CD4-positive, alpha-beta memory T cell (primary cell): ENCODE data around the gene CES2. TPM values are rescaled to one million over a fixed set of nuclear protein-coding genes. Genes with fewer than 3 reads are reported as not detected.

Source experiments
- CTCF ChIA-PET: fragments of 350-600 bp; sonication (Branson Sonifier 250); formaldehyde crosslinking; loops from one replicate; lab custom pipeline; 2021; ENCODE audit warnings: inconsistent platforms; ENCODE audit not compliant: partially characterized antibody; lab: Charles Lee
- POLR2A ChIA-PET: fragments of 350-600 bp; sonication (Branson Sonifier 250); formaldehyde crosslinking; loops from one replicate; lab custom pipeline; 2021; ENCODE audit not compliant: partially characterized antibody; lab: Charles Lee
- DNase-seq, 5 donors: peaks; one replicate each; pipeline versions ENCODE4 v3.0.0 to v3.0.0-alpha.2; 2020 to 2022; ENCODE audit warnings: mixed read lengths in 1 of 5
- H3K27ac ChIP-seq: one replicate; pipeline ENCODE4 v1.7.0; 2013; ENCODE audit warnings: low read depth, low read length
- H3K27me3 ChIP-seq: 2 replicates; pipeline ENCODE4 v1.7.0; 2013; ENCODE audit warnings: mild to moderate bottlenecking, low read length, moderate library complexity; ENCODE audit not compliant: insufficient read depth
- H3K36me3 ChIP-seq: 2 replicates; pipeline ENCODE4 v1.7.0; 2013; ENCODE audit warnings: mild to moderate bottlenecking, low read length, moderate library complexity; ENCODE audit not compliant: insufficient read depth
- H3K4me1 ChIP-seq: 2 replicates; pipeline ENCODE4 v1.7.0; 2013; ENCODE audit warnings: mild to moderate bottlenecking, low read length, moderate library complexity; ENCODE audit not compliant: insufficient read depth
- H3K4me3 ChIP-seq, 2 donors: one replicate each; pipeline ENCODE4 v1.7.0; 2013; ENCODE audit warnings: low read length in 2 of 2, mild to moderate bottlenecking in 1 of 2
- H3K9me3 ChIP-seq, 2 donors: one replicate each; pipeline ENCODE4 v1.7.0; 2013; ENCODE audit warnings: low read length in 2 of 2, control low read depth in 1 of 2; ENCODE audit not compliant: control insufficient read depth in 1 of 2
- H3K27ac Mint-ChIP-seq, 7 donors: one replicate each; pipeline ENCODE4 v1.8.0; 2020 to 2021; ENCODE audit warnings: mixed read lengths in 7 of 7, mild to moderate bottlenecking in 6 of 7, inconsistent platforms in 3 of 7, moderate library complexity in 3 of 7
- H3K27me3 Mint-ChIP-seq, 2 donors: one replicate each; pipeline ENCODE4 v1.8.0; 2020 to 2021; ENCODE audit warnings: mixed read lengths in 2 of 2
- H3K36me3 Mint-ChIP-seq, 2 donors: one replicate each; pipeline ENCODE4 v1.8.0; 2020 to 2021; ENCODE audit warnings: mixed read lengths in 2 of 2, inconsistent platforms in 1 of 2, mild to moderate bottlenecking in 1 of 2
- H3K4me1 Mint-ChIP-seq, 4 donors: one replicate each; pipeline ENCODE4 v1.8.0; 2020 to 2021; ENCODE audit warnings: mixed read lengths in 4 of 4, mild to moderate bottlenecking in 1 of 4
- H3K4me3 Mint-ChIP-seq, 8 donors: one replicate each; pipeline ENCODE4 v1.8.0; 2020 to 2021; ENCODE audit warnings: mixed read lengths in 8 of 8, mild to moderate bottlenecking in 7 of 8, moderate library complexity in 6 of 8, inconsistent platforms in 3 of 8
- H3K9me3 Mint-ChIP-seq, 8 donors: one replicate each; pipeline ENCODE4 v1.8.0; 2020 to 2021; ENCODE audit warnings: mixed read lengths in 8 of 8, mild to moderate bottlenecking in 5 of 8, inconsistent platforms in 3 of 8, moderate library complexity in 1 of 8
- intact Hi-C: fragments of 100-400 bp; cut with micrococcal nuclease; formaldehyde crosslinking; loops from one replicate; pipeline ENCODE4 v1.15.1; 2023
- polyA plus RNA-seq, 2 donors: library from polyadenylated mRNA; unstranded; fragments of 300-500 nt; fragmentation: Illumina TruSeq; gene quantifications; one replicate each; pipeline ENCODE4 v1.2.3, GENCODE V29; 2021
- total RNA-seq, 2 experiments: library from RNA; stranded (reverse); gene quantifications; one replicate each; pipeline ENCODE4 v1.2.3, GENCODE V29; 2021

Gene CES2
- total and polyA plus RNA-seq, 4 experiments from 2014 or later: 25.4 to 51.0 (median 38.5) TPM

- peak overlapping the region in 1 of 8 donors; percentile 26 for H3K4me3 Mint-ChIP-seq
- no peak for DNase-seq
- no peaks in the 10 kb centered on the region for H3K36me3 Mint-ChIP-seq
- H3K4me3 ChIP-seq: no peak overlapping the region
- H3K4me1 ChIP-seq: peaks cover 6% of the 10 kb centered on the region
- H3K27me3 Mint-ChIP-seq: peaks cover 0 to 3% of the 10 kb centered on the region in 2 donors
- no peaks in the 10 kb centered on the region for H3K27me3 ChIP-seq
- no peaks in the 10 kb centered on the region for H3K36me3 ChIP-seq
- no peaks in the 10 kb centered on the region for H3K9me3 Mint-ChIP-seq
- no peak overlapping the region for H3K27ac ChIP-seq
- CTCF ChIA-PET: interaction anchor here (0.7 to 5.9 kb wide), 10 partner anchors 8 to 440 kb away, joined by 3 to 50 read pairs (median 4); partner anchors contain the start of gene B3GNT9
- H3K9me3 ChIP-seq: no peaks in the 10 kb centered on the region
- H3K4me1 Mint-ChIP-seq: peaks cover 6 to 15% (median 11%) of the 10 kb centered on the region in 4 donors
- POLR2A ChIA-PET: interaction anchor here (1.0 to 1.4 kb wide), 2 partner anchors 174 to 179 kb away, joined by 3 read pairs; partner anchors contain the start of gene B3GNT9
- H3K27ac Mint-ChIP-seq: no peak overlapping the region
- intact Hi-C loops: loop anchor here (1.0 to 5.0 kb wide), 6 partner anchors 22 to 440 kb away; partner anchors contain the start of gene ZDHHC1
These were observed 41.4 kb downstream of the CES2 start for GRCh38 chr16:66976746-66977145.

- peaks cover 14% of the 10 kb centered on the region for H3K4me1 ChIP-seq
- no peaks in the 10 kb centered on the region for H3K9me3 ChIP-seq
- peak; percentile 80 to 83 (median 81) for DNase-seq
- POLR2A ChIA-PET: interaction anchor here (1.5 to 2.1 kb wide), 2 partner anchors 177 to 207 kb away, joined by 5 to 7 read pairs; no protein-coding TSS in a partner anchor
- Mint-ChIP-seq H3K9me3 (no peaks in the 10 kb centered on the region), H3K27me3 (peaks cover 0 to 3% of the 10 kb centered on the region in 2 donors), H3K4me1 (peaks cover 11 to 23% (median 17%) of the 10 kb centered on the region in 4 donors), H3K36me3 (no peaks in the 10 kb centered on the region), H3K4me3 (peak overlapping the region in 1 of 8 donors; percentile 46), H3K27ac (peak overlapping the region in 2 of 7 donors; percentile 2 to 42)
- H3K27me3 ChIP-seq: no peaks in the 10 kb centered on the region
- H3K27ac ChIP-seq: no peak overlapping the region
- H3K36me3 ChIP-seq: no peaks in the 10 kb centered on the region
- CTCF ChIA-PET: interaction anchor here (0.7 to 5.9 kb wide), 17 partner anchors 9 to 439 kb away, joined by 3 to 50 read pairs (median 5); partner anchors contain the start of genes B3GNT9, CBFB, TMEM208 and TRADD
- intact Hi-C loops: loop anchor here (1.0 to 5.0 kb wide), 7 partner anchors 23 to 487 kb away; partner anchors contain the start of gene ZDHHC1
- H3K4me3 ChIP-seq: no peak overlapping the region
These were observed 42.2 kb downstream of the CES2 start for GRCh38 chr16:66977341-66978113.

GRCh38 chr16:66979011-66979717 is 43.8 kb downstream of the CES2 start:
- Mint-ChIP-seq H3K4me1 (peaks cover 16 to 32% (median 25%) of the 10 kb centered on the region in 4 donors), H3K36me3 (no peaks in the 10 kb centered on the region), H3K27me3 (peaks cover 0 to 3% of the 10 kb centered on the region in 2 donors), H3K27ac (no peak overlapping the region), H3K9me3 (no peaks in the 10 kb centered on the region), H3K4me3 (no peak overlapping the region)
- intact Hi-C loops: loop anchor here (2.0 to 5.0 kb wide), 2 partner anchors 38 to 486 kb away; no protein-coding TSS in a partner anchor
- Histone ChIP-seq H3K36me3 (no peaks in the 10 kb centered on the region), H3K27me3 (no peaks in the 10 kb centered on the region), H3K9me3 (no peaks in the 10 kb centered on the region), H3K4me3 (no peak overlapping the region), H3K4me1 (peaks cover 26% of the 10 kb centered on the region), H3K27ac (no peak overlapping the region)
- CTCF ChIA-PET: interaction anchor here (1.2 to 5.9 kb wide), 11 partner anchors 21 to 215 kb away, joined by 3 to 50 read pairs (median 6); partner anchors contain the start of genes B3GNT9, CBFB and TRADD
- POLR2A ChIA-PET: interaction anchor here (2.1 kb wide), 1 partner anchor 206 kb away, joined by 5 read pairs; no protein-coding TSS in a partner anchor
- no peak for DNase-seq

- intact Hi-C loops: no loop called here
- Mint-ChIP-seq H3K4me3 (no peak overlapping the region), H3K36me3 (no peaks in the 10 kb centered on the region), H3K4me1 (peaks cover 23 to 38% (median 30%) of the 10 kb centered on the region in 4 donors), H3K9me3 (no peaks in the 10 kb centered on the region), H3K27me3 (no peaks in the 10 kb centered on the region), H3K27ac (no peak overlapping the region)
- no peak for DNase-seq
- Histone ChIP-seq H3K9me3 (no peaks in the 10 kb centered on the region), H3K4me3 (no peak overlapping the region), H3K36me3 (no peaks in the 10 kb centered on the region), H3K27me3 (no peaks in the 10 kb centered on the region), H3K4me1 (peaks cover 35% of the 10 kb centered on the region), H3K27ac (no peak overlapping the region)
- ChIA-PET CTCF (interaction anchor here (0.7 to 2.2 kb wide), 7 partner anchors 8 to 1118 kb away, joined by 3 to 8 read pairs (median 3); no protein-coding TSS in a partner anchor), POLR2A (interaction anchor here (1.1 to 3.1 kb wide), 3 partner anchors 168 to 175 kb away, joined by 3 to 11 read pairs (median 4); partner anchors contain the start of gene B3GNT9)
These were observed 47.7 kb downstream of the CES2 start for GRCh38 chr16:66983033-66983432.

- H3K4me1 ChIP-seq: peaks cover 35% of the 10 kb centered on the region
- H3K36me3 ChIP-seq: no peaks in the 10 kb centered on the region
- Mint-ChIP-seq H3K36me3 (no peaks in the 10 kb centered on the region), H3K4me3 (peak overlapping the region in 5 of 8 donors; percentile 31 to 69 (median 43)), H3K9me3 (no peaks in the 10 kb centered on the region), H3K27ac (peak overlapping the region; percentile 83 to 96 (median 93)), H3K4me1 (peaks cover 23 to 38% (median 30%) of the 10 kb centered on the region in 4 donors), H3K27me3 (no peaks in the 10 kb centered on the region)
- peak overlapping the region; percentile 41 for H3K27ac ChIP-seq
- no peaks in the 10 kb centered on the region for H3K27me3 ChIP-seq
- ChIA-PET CTCF (interaction anchor here (1.7 kb wide), 1 partner anchor 10 kb away, joined by 6 read pairs; no protein-coding TSS in a partner anchor), POLR2A (interaction anchor here (0.6 to 3.1 kb wide), 3 partner anchors 106 to 170 kb away, joined by 3 to 11 read pairs (median 5); partner anchors contain the start of gene B3GNT9)
- intact Hi-C loops: no loop called here
- H3K9me3 ChIP-seq: no peaks in the 10 kb centered on the region
- peak in 1 of 5 donors; percentile 2 for DNase-seq
- no peak overlapping the region for H3K4me3 ChIP-seq
These were observed 49.6 kb downstream of the CES2 start for GRCh38 chr16:66984892-66985311.

- H3K4me3 ChIP-seq: no peak overlapping the region
- ChIA-PET CTCF (interaction anchor here (1.2 to 1.3 kb wide), 2 partner anchors 169 to 199 kb away, joined by 3 to 4 read pairs; no protein-coding TSS in a partner anchor), POLR2A (interaction anchor here (1.7 kb wide), 1 partner anchor 169 kb away, joined by 5 read pairs; no protein-coding TSS in a partner anchor)
- no peaks in the 10 kb centered on the region for H3K27me3 Mint-ChIP-seq
- intact Hi-C loops: no loop called here
- no peak for DNase-seq
- H3K27ac Mint-ChIP-seq: peak overlapping the region in 3 of 7 donors; percentile 5 to 37 (median 15)
- no peaks in the 10 kb centered on the region for H3K36me3 ChIP-seq
- H3K27me3 ChIP-seq: no peaks in the 10 kb centered on the region
- peaks cover 23 to 38% (median 30%) of the 10 kb centered on the region in 4 donors for H3K4me1 Mint-ChIP-seq
- peaks cover 35% of the 10 kb centered on the region for H3K4me1 ChIP-seq
- H3K4me3 Mint-ChIP-seq: no peak overlapping the region
- H3K27ac ChIP-seq: no peak overlapping the region
- H3K36me3 Mint-ChIP-seq: no peaks in the 10 kb centered on the region
- no peaks in the 10 kb centered on the region for H3K9me3 ChIP-seq
- H3K9me3 Mint-ChIP-seq: no peaks in the 10 kb centered on the region
These were observed 51.2 kb downstream of the CES2 start for GRCh38 chr16:66986559-66986958.
